GM08714 (cell line): ENCODE data around the gene USP28.
A peak's percentile ranks its signal among the peaks of the same experiment; 100 is the strongest.
"Not testable (repeated sequence)": the region's sequence is repeated elsewhere in the genome, so short reads cannot be mapped to it uniquely, and the experiment has no call there.

Experiments used
- H3K4me3 ChIP-seq: fragments of 200-500 bp; sonication (Bioruptor generic); 2 replicates; pipeline ENCODE4 v1.5.1; 2014; ENCODE audit warnings: mild to moderate bottlenecking, low read length, inconsistent platforms
- ZNF274 ChIP-seq: IDR thresholded peaks from 2 replicates; pipeline ENCODE4 v1.6.1; 2012; ENCODE audit warnings: mild to moderate bottlenecking, low read depth, low read length

USP28 gene

GRCh38 chr11:113894421-113894996 is 19.1 kb upstream of the USP28 start:
- no peak for TF ChIP-seq ZNF274
- no peak overlapping the region for H3K4me3 ChIP-seq

- no peak for TF ChIP-seq ZNF274
- no peak overlapping the region for H3K4me3 ChIP-seq
These were observed 13.5 kb upstream of the USP28 start for GRCh38 chr11:113888848-113889247.

GRCh38 chr11:113885897-113886296 is 10.5 kb upstream of the USP28 start:
- no peak overlapping the region for H3K4me3 ChIP-seq
- TF ChIP-seq ZNF274 = no peak

- no peak for TF ChIP-seq ZNF274
- H3K4me3 ChIP-seq = no peak overlapping the region
These were observed 9.0 kb upstream of the USP28 start for GRCh38 chr11:113884361-113884836.

GRCh38 chr11:113881856-113882255 is 6.5 kb upstream of the USP28 start:
- H3K4me3 ChIP-seq = no peak overlapping the region
- TF ChIP-seq ZNF274 = no peak

GRCh38 chr11:113880971-113881370 is 5.6 kb upstream of the USP28 start:
- no peak overlapping the region for H3K4me3 ChIP-seq
- no peak for TF ChIP-seq ZNF274

GRCh38 chr11:113879446-113879845 is 4.1 kb upstream of the USP28 start:
- H3K4me3 ChIP-seq = not testable (repeated sequence)

- H3K4me3 ChIP-seq = no peak overlapping the region
- no peak for TF ChIP-seq ZNF274
These were observed 2.3 kb upstream of the USP28 start for GRCh38 chr11:113877670-113878055.

GRCh38 chr11:113876798-113877669 is 1.7 kb upstream of the USP28 start:
- TF ChIP-seq ZNF274 = no peak
- H3K4me3 ChIP-seq = no peak overlapping the region

- peak overlapping the region; percentile 94 for H3K4me3 ChIP-seq
- no peak for TF ChIP-seq ZNF274
These were observed 864 bp upstream of the USP28 start for GRCh38 chr11:113876074-113876797.

- TF ChIP-seq ZNF274 = no peak
These were observed 665 bp downstream of the USP28 start for GRCh38 chr11:113874581-113875233.

GRCh38 chr11:113874096-113874495 is 1.3 kb downstream of the USP28 start:
- no peak for TF ChIP-seq ZNF274
- H3K4me3 ChIP-seq = peak overlapping the region; percentile 96

More at GRCh38 chr11:113874581-113875233, 665 bp downstream of the USP28 start:
- peak overlapping the region; percentile 96 for H3K4me3 ChIP-seq

GRCh38 chr11:113873236-113873626 is 2.1 kb downstream of the USP28 start:
- TF ChIP-seq ZNF274 = no peak
- no peak overlapping the region for H3K4me3 ChIP-seq

- no peak overlapping the region for H3K4me3 ChIP-seq
- no peak for TF ChIP-seq ZNF274
These were observed 4.0 kb downstream of the USP28 start for GRCh38 chr11:113871336-113871735.
